DND-41 (cell line): ENCODE results near the gene RAD51C.
"Not testable (repeated sequence)": the region's sequence is repeated elsewhere in the genome, so short reads cannot be mapped to it uniquely, and the experiment has no call there.

Experiments used
- EZH2 ChIP-seq: IDR thresholded peaks from 3 replicates; pipeline ENCODE4 v1.6.1; 2012; ENCODE audit warnings: borderline replicate concordance, low read depth, mild to moderate bottlenecking, moderate library complexity, low read length, inconsistent platforms; ENCODE audit not compliant: severe bottlenecking
- TF ChIP-seq, protein P1 (sequence below): IDR thresholded peaks from 2 replicates; pipeline ENCODE4 v1.5.1; 2012; ENCODE audit warnings: borderline replicate concordance, low read length, moderate library complexity, mild to moderate bottlenecking; ENCODE audit not compliant: poor library complexity, severe bottlenecking; ENCODE audit errors: extremely low read depth

DNA sequence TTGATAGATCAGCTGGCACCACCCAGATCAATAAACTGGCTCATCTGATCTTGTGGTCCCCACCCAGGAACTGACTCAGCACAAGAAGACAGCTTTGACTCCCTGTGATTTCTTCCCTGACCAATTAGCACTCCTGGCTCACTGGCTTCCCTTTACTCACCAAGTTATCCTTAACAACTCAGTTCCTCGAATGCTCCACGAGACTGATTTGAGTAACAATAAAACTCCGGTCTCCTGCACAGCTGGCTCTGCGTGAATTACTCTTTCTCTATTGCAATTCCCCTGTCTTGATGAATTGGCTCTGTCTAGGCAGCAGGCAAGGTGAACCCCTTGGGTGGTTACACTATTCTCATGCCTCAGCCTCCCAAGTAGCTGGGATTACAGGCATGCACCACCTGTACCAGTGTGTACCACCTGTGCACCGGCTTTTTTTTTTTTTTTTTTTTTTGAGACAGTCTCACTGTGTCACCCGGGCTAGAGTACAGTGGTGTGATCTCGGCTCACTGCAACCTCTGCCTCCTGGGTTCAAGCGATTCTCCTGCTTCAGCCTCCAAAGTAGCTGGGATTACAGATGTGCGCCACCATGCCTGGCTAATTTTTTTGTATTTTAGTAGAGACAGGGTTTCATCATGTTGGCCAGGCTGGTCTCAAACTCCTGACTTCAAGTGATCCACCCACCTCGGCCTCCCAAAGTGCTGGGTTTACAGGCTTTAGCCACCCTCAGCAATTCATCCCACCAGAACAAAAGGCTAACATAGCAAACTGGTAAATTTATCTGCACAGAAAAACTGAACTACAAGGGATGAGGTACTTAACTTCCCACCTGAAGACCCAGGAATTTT is 34.2 kb upstream of the RAD51C start:
- TF ChIP-seq, protein P1, sequence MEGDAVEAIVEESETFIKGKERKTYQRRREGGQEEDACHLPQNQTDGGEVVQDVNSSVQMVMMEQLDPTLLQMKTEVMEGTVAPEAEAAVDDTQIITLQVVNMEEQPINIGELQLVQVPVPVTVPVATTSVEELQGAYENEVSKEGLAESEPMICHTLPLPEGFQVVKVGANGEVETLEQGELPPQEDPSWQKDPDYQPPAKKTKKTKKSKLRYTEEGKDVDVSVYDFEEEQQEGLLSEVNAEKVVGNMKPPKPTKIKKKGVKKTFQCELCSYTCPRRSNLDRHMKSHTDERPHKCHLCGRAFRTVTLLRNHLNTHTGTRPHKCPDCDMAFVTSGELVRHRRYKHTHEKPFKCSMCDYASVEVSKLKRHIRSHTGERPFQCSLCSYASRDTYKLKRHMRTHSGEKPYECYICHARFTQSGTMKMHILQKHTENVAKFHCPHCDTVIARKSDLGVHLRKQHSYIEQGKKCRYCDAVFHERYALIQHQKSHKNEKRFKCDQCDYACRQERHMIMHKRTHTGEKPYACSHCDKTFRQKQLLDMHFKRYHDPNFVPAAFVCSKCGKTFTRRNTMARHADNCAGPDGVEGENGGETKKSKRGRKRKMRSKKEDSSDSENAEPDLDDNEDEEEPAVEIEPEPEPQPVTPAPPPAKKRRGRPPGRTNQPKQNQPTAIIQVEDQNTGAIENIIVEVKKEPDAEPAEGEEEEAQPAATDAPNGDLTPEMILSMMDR, result not testable (repeated sequence)
- not testable (repeated sequence) for TF ChIP-seq EZH2
